Measurements from ENCODE around the gene APCDD1. TPM values are rescaled to one million over a fixed set of nuclear protein-coding genes. Genes with fewer than 3 reads are reported as not detected.

Gene APCDD1
- total and polyA plus RNA-seq, 2 of the 13 experiments (the other 11 are each of a cell fraction or from before 2014, with no cell fraction given) = 2.1 to 8.6 TPM

DNA sequence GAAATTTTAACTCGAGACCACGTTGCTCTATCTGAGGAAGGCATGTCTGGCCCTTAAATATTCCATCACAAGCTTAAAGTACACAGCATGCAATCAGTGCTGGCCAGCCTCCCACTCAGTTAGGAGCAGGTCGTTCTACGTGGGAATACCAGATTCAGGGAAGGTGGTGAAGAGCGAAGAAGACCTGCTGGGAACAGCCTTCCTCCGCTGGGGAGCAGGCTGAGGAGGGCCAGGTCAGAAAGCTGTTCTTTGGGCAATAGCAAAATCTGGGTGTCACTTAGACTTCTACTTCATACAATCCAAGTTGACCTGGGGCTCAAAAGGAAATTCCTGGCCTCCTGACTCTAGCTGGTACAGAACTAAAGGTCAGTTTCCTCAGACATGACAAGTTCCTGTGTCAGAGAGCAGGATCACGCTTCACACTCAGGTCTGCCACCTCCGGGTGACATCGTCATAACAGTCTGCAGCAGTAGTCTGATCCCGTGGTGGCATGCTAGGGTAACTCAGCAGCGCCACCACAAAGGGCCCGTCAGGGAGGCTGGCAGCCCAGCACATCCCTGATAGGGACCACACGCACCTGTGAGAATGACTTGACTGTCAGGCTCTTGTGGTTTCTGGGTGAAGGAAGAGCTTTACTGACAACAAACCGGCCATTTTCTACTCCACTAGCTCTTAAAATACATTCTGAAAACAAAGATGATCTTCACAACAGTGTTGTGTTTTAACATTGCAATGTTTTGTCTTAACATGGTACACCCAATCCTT is 36.1 kb downstream of the APCDD1 start:
- H3K27me3 ChIP-seq (ENCODE audit: control insufficient read depth in 1 of 2, insufficient read depth in 2 of 2, low read length in 2 of 2) = no peaks in the 10 kb centered on the region
- no TSS peak for BruUV-seq (replicated peaks)
- FAIRE-seq = peak; percentile 86
- peaks cover 6% of the 10 kb centered on the region for H3K4me1 ChIP-seq (ENCODE audit: insufficient read depth, low read length)
- CTCF ChIA-PET (ENCODE audit: low intra/inter-chr PET ratio, low total read pairs) = interaction anchor here (1.3 kb wide), 1 partner anchor 519 kb away, joined by 5 read pairs; no protein-coding TSS in a partner anchor
- intact Hi-C loops (cut with micrococcal nuclease; ENCODE audit: unreplicated experiment) = no loop called here
- H3K36me3 ChIP-seq (replicated peaks in 1 of 2; ENCODE audit: control insufficient read depth in 1 of 2, insufficient read depth in 2 of 2, low read length in 2 of 2) = no peaks in the 10 kb centered on the region
- no peaks in the 10 kb centered on the region for H3K79me2 ChIP-seq (ENCODE audit: insufficient read depth, low read length)
- H3K4me2 ChIP-seq (ENCODE audit: low read depth, low read length) = 0 out of 2 replicates have a peak overlapping the region, but pooled peaks have one; percentile 6
- 44% methylated on average over 12 of the region's 14 CpGs for WGBS (ENCODE audit: low lambda C conversion rate)
- H3K9me3 ChIP-seq (ENCODE audit: low read length) = no peaks in the 10 kb centered on the region
- in situ Hi-C loops (cut with HindIII; ENCODE audit: extremely low pct_ligation_motif_present, low pct_unique_long_range_greater_than_20kb) = no loop called here
- H2AFZ ChIP-seq (ENCODE audit: low read length) = no peak overlapping the region
- peak; percentile 100 for ATAC-seq
- POLR2A ChIA-PET = no interaction called here
- H3K9ac ChIP-seq (ENCODE audit: insufficient read depth, low read depth, low read length) = no peak overlapping the region
- no peaks in the 10 kb centered on the region for H4K20me1 ChIP-seq (ENCODE audit: insufficient read depth, low read length)
- H3K4me3 ChIP-seq (replicated peaks in 1 of 3; ENCODE audit: insufficient read depth in 1 of 3, low read depth in 2 of 3, low read length in 3 of 3) = no peak overlapping the region
- H3K27ac ChIP-seq (ENCODE audit: extremely low read length, insufficient read depth, low read length) = no peak overlapping the region
- DNase-seq (ENCODE audit: low spot score) = peak; percentile 77
- TF ChIP-seq KLF15 (CRISPR knock-in tag; IDR thresholded peaks at IDR 0.05; ENCODE audit: borderline replicate concordance) (no peak), ZNF768 (CRISPR knock-in tag; IDR thresholded peaks at IDR 0.05) (peak; percentile 22; the same call in 1 of the 2 replicates), ATF7 (IDR thresholded peaks at IDR 0.05) (no peak), ATF7 (CRISPR knock-in tag; IDR thresholded peaks at IDR 0.05) (no peak), NONO (IDR thresholded peaks at IDR 0.05) (no peak), NONO (CRISPR knock-in tag; conservative IDR thresholded peaks at IDR 0.05) (no peak), RAD21 (CRISPR knock-in tag; IDR thresholded peaks at IDR 0.05) (peak; percentile 67), ZNF775 (CRISPR knock-in tag; IDR thresholded peaks at IDR 0.05; ENCODE audit: borderline replicate concordance) (no peak), ETV6 (CRISPR knock-in tag; conservative IDR thresholded peaks at IDR 0.05) (no peak), ZNF556 (CRISPR knock-in tag; IDR thresholded peaks at IDR 0.05; ENCODE audit: borderline replicate concordance) (no peak), SOX13 (IDR thresholded peaks at IDR 0.05) (no peak), SOX13 (CRISPR knock-in tag; conservative IDR thresholded peaks at IDR 0.05 in 1 of 2, IDR thresholded peaks at IDR 0.05 in 1 of 2) (peak in 1 of 2 experiments; percentile 30; a peak in 1 of 4 replicates), CBFB (CRISPR knock-in tag; IDR thresholded peaks at IDR 0.05) (0 out of 2 replicates have a peak, but pooled peaks have one; percentile 42), XRCC5 (optimal IDR thresholded peaks at IDR 0.05; ENCODE audit: low read length) (peak; percentile 87), PRMT3 (CRISPR knock-in tag; IDR thresholded peaks at IDR 0.05; ENCODE audit: borderline replicate concordance, low read depth) (no peak), ZNF652 (CRISPR knock-in tag; IDR thresholded peaks at IDR 0.05; ENCODE audit: borderline replicate concordance, low read depth) (peak; percentile 23; the same call in 1 of the 2 replicates), REPIN1 (CRISPR knock-in tag; IDR thresholded peaks at IDR 0.05; ENCODE audit: borderline replicate concordance, low read depth) (no peak), RBFOX2 (IDR thresholded peaks at IDR 0.05; ENCODE audit: low read depth, low read length) (no peak), HNF4A (CRISPR knock-in tag; IDR thresholded peaks at IDR 0.05) (peak; percentile 13; the same call in 1 of the 2 replicates)
- TF ChIP-seq, protein P1, sequence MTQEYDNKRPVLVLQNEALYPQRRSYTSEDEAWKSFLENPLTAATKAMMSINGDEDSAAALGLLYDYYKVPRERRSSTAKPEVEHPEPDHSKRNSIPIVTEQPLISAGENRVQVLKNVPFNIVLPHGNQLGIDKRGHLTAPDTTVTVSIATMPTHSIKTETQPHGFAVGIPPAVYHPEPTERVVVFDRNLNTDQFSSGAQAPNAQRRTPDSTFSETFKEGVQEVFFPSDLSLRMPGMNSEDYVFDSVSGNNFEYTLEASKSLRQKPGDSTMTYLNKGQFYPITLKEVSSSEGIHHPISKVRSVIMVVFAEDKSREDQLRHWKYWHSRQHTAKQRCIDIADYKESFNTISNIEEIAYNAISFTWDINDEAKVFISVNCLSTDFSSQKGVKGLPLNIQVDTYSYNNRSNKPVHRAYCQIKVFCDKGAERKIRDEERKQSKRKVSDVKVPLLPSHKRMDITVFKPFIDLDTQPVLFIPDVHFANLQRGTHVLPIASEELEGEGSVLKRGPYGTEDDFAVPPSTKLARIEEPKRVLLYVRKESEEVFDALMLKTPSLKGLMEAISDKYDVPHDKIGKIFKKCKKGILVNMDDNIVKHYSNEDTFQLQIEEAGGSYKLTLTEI (CRISPR knock-in tag; conservative IDR thresholded peaks at IDR 0.05) = no peak

All from HepG2 (cell line).